GM12878 (cell line): ENCODE measurements around the gene C16orf92. TPM values are rescaled to one million over a fixed set of nuclear protein-coding genes. Genes with fewer than 3 reads are reported as not detected.

Experiments used
- BHLHE40 ChIP-seq, 2 experiments: fragments of 450-650 bp in 1 of 2; IDR thresholded peaks; 2 replicates each; pipeline ENCODE4 v1.6.1; 2011 to 2017; ENCODE audit warnings: low read depth in 2 of 2, borderline replicate concordance in 1 of 2, improper control_type of control experiment in 1 of 2, low read length in 1 of 2, mild to moderate bottlenecking in 1 of 2
- DPF2 ChIP-seq: fragments of 450-650 bp; IDR thresholded peaks from 2 replicates; pipeline ENCODE4 v1.6.1; 2017; ENCODE audit warnings: mild to moderate bottlenecking
- E4F1 ChIP-seq: fragments of 450-650 bp; IDR thresholded peaks from 2 replicates; pipeline ENCODE4 v1.6.1; 2018; ENCODE audit warnings: borderline replicate concordance, mild to moderate bottlenecking; ENCODE audit not compliant: partially characterized antibody
- EGR1 ChIP-seq, 2 experiments: IDR thresholded peaks; 1 replicate in 1 of 2; 2 replicates in 1 of 2; pipeline ENCODE4 v1.6.1; 2011 to 2012; ENCODE audit warnings: low read depth in 2 of 2, low read length in 2 of 2, borderline replicate concordance in 1 of 2, mild to moderate bottlenecking in 1 of 2, moderate library complexity in 1 of 2
- EP300 ChIP-seq, 2 experiments: fragments of 150-350 bp in 1 of 2; IDR thresholded peaks; 2 replicates each; pipeline ENCODE4 v1.6.1; 2011 to 2012; ENCODE audit warnings: low read depth in 2 of 2, low read length in 2 of 2, borderline replicate concordance in 1 of 2, improper control_type of control experiment in 1 of 2, inconsistent platforms in 1 of 2; ENCODE audit not compliant: control insufficient read depth in 1 of 2
- IKZF1 ChIP-seq: fragments of 450-650 bp; conservative IDR thresholded peaks from 2 replicates; pipeline ENCODE4 v1.6.1; 2017; ENCODE audit warnings: antibody characterized with exemption, mild to moderate bottlenecking
- IRF3 ChIP-seq: fragments of 450-650 bp; IDR thresholded peaks from 2 replicates; pipeline ENCODE4 v1.6.1; 2014; ENCODE audit warnings: mild to moderate bottlenecking
- LARP7 ChIP-seq: fragments of 450-650 bp; IDR thresholded peaks from 2 replicates; pipeline ENCODE4 v1.6.1; 2017; ENCODE audit warnings: mild to moderate bottlenecking
- MEF2B ChIP-seq: fragments of 450-650 bp; IDR thresholded peaks from 2 replicates; pipeline ENCODE4 v1.6.1; 2018; ENCODE audit warnings: mild to moderate bottlenecking, moderate library complexity; ENCODE audit not compliant: partially characterized antibody, poor library complexity, severe bottlenecking
- NFYB ChIP-seq: IDR thresholded peaks from 2 replicates; pipeline ENCODE4 v1.6.1; 2011; ENCODE audit warnings: low read depth, mild to moderate bottlenecking, low read length, improper control_type of control experiment, moderate library complexity; ENCODE audit not compliant: insufficient read depth
- NKRF ChIP-seq: fragments of 450-650 bp; conservative IDR thresholded peaks from 2 replicates; pipeline ENCODE4 v1.6.1; 2017; ENCODE audit warnings: mild to moderate bottlenecking, moderate library complexity
- NR2C2 ChIP-seq: IDR thresholded peaks from 2 replicates; pipeline ENCODE4 v1.6.1; 2011; ENCODE audit warnings: borderline replicate concordance, low read depth; ENCODE audit not compliant: control insufficient read depth, insufficient read length
- PAX8 ChIP-seq: fragments of 450-650 bp; IDR thresholded peaks from 2 replicates; pipeline ENCODE4 v1.6.1; 2017; ENCODE audit warnings: mild to moderate bottlenecking, moderate library complexity
- POLR2AphosphoS5 ChIP-seq: IDR thresholded peaks from 2 replicates; pipeline ENCODE4 v1.6.1; 2011; ENCODE audit warnings: mild to moderate bottlenecking, low read length, inconsistent platforms
- RAD51 ChIP-seq: fragments of 450-650 bp; IDR thresholded peaks from 2 replicates; pipeline ENCODE4 v1.6.1; 2016; ENCODE audit warnings: moderate library complexity, mild to moderate bottlenecking, inconsistent platforms
- SIX5 ChIP-seq: IDR thresholded peaks from 2 replicates; pipeline ENCODE4 v1.6.1; 2011; ENCODE audit warnings: mild to moderate bottlenecking, low read depth, low read length, moderate library complexity; ENCODE audit not compliant: severe bottlenecking
- SP1 ChIP-seq: IDR thresholded peaks from one replicate; pipeline ENCODE4 v1.6.1; 2011; ENCODE audit warnings: low read depth, low read length
- SREBF2 ChIP-seq: IDR thresholded peaks from 2 replicates; pipeline ENCODE4 v1.6.1; 2012; ENCODE audit warnings: mild to moderate bottlenecking, low read length
- TARDBP ChIP-seq: IDR thresholded peaks from 2 replicates; pipeline ENCODE4 v1.6.1; 2016; ENCODE audit warnings: borderline replicate concordance
- TBL1XR1 ChIP-seq: IDR thresholded peaks from 2 replicates; pipeline ENCODE4 v1.6.1; 2012; ENCODE audit warnings: low read depth, low read length, improper control_type of control experiment
- TCF12 ChIP-seq: IDR thresholded peaks from 2 replicates; pipeline ENCODE4 v1.6.1; 2011; ENCODE audit warnings: low read depth, mild to moderate bottlenecking, low read length
- ZNF274 ChIP-seq: IDR thresholded peaks from one replicate; pipeline ENCODE4 v1.8.0; 2011; ENCODE audit not compliant: insufficient read length, insufficient read depth
- polyA plus RNA-seq, 11 experiments: library from polyadenylated mRNA; depleted of rRNA in 4 of 11; unstranded in 6 of 11; stranded (reverse) in 5 of 11; fragments of >200 nt; fragmentation: Nextera tagmentation in 4 of 11; fragmentation: Illumina TruSeq in 1 of 11; extraction: Ambion mirVana in 4 of 11; extraction: Trizol in 1 of 11; gene quantifications; 1 replicate in 1 of 11; 2 replicates in 10 of 11; pipeline versions ENCODE4 v1.2.1 to v1.2.3, GENCODE V29; 2011 to 2016; ENCODE audit warnings: inconsistent platforms in 2 of 11, missing spikeins in 2 of 11, low read depth in 1 of 11
- total RNA-seq, 4 experiments: library from RNA; depleted of rRNA in 3 of 4; stranded (reverse); fragments of >200 nt in 3 of 4; fragmentation: Illumina TruSeq in 1 of 4; extraction: Trizol in 1 of 4; gene quantifications; 2 replicates each; pipeline versions ENCODE4 v1.2.1 to v1.2.3, GENCODE V29; 2013 to 2021
- TF ChIP-seq, protein P1 (sequence below): IDR thresholded peaks from 2 replicates; pipeline ENCODE4 v1.6.1; 2011; ENCODE audit warnings: low read depth, mild to moderate bottlenecking, low read length, moderate library complexity, borderline replicate concordance; ENCODE audit errors: extremely low read depth

C16orf92 gene
- total and polyA plus RNA-seq, 10 of the 15 experiments (the other 5 are each of a cell fraction or from before 2014, with no cell fraction given): not detected

DNA sequence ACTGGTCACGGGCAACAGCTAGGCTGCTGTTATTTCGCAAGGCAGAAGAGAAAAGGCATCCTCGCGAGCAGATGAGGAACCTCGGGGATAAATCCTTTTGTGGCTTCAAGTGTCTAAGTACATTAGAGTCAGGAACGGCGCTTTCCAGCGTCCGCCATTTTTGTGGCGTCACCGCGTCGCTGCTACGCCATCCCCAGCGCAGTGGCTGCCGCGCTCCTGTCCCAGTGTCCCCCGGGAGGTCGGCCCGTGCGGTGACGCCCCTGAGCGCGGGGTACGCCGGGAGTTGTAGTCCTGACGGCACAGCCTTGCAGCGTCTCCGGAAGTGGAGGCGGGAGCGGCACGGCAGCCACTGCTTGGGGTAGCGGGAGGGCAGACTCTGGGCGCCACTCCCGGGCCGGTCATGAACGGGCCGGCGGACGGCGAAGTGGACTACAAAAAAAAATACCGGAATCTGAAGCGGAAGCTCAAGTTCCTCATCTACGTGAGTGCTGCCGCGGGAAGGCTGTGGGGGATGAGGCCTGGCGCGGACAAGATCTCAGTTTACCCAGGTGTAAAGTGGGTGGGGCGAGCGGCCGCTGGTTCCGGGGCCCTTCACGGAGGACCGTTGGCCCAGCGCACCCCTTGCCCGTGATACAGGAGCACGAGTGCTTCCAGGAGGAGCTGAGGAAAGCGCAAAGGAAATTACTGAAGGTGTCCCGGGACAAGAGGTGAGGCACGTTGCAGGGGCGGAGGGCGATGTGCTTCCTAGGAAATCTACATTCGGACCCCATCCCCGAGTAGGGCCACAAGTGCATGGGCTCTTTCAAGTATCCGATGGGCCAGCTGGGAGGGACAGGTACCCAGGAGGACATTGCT, 26.9 kb upstream of the C16orf92 start, which contains the start of gene INO80E (continued):
- no peak for TF ChIP-seq IRF3
- peak; percentile 11; the same call in 1 of the 2 replicates for TF ChIP-seq TCF12
- peak; percentile 89; the same call in 1 of the 2 replicates for TF ChIP-seq TARDBP
- peak; percentile 89 for TF ChIP-seq IKZF1
- TF ChIP-seq E4F1: peak; percentile 14
- 0 out of 2 replicates have a peak, but pooled peaks have one; percentile 12 for TF ChIP-seq LARP7
- peak; percentile 20; the same call in 1 of the 2 replicates for TF ChIP-seq NKRF
- 0 out of 2 replicates have a peak, but pooled peaks have one; percentile 41 for TF ChIP-seq NFYB
- peak; percentile 94 for TF ChIP-seq MEF2B
- TF ChIP-seq NR2C2: no peak
- TF ChIP-seq RAD51: peak; percentile 73
- no peak for TF ChIP-seq ZNF274
- peak; percentile 36 for TF ChIP-seq SP1
- no peak; the same call in none of the 2 replicates for TF ChIP-seq TBL1XR1
- TF ChIP-seq BHLHE40 (IDR thresholded peaks at IDR 0.05; ENCODE audit: borderline replicate concordance in 1 of 2, low read depth in 2 of 2, low read length in 1 of 2): peak; percentile 90 to 97
- peak; percentile 86 for TF ChIP-seq SIX5
- 0 out of 4 replicates have a peak, but pooled peaks of 1 of the 2 experiments have one; percentile 6 for TF ChIP-seq EP300 (IDR thresholded peaks at IDR 0.05; ENCODE audit: borderline replicate concordance in 1 of 2, control insufficient read depth in 1 of 2, low read depth in 2 of 2, low read length in 2 of 2)
- TF ChIP-seq, protein P1, sequence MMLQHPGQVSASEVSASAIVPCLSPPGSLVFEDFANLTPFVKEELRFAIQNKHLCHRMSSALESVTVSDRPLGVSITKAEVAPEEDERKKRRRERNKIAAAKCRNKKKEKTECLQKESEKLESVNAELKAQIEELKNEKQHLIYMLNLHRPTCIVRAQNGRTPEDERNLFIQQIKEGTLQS: 0 out of 2 replicates have a peak, but pooled peaks have one; percentile 4
- 0 out of 2 replicates have a peak, but pooled peaks have one; percentile 19 for TF ChIP-seq DPF2
- TF ChIP-seq EGR1 (IDR thresholded peaks at IDR 0.05; ENCODE audit: borderline replicate concordance in 1 of 2, low read depth in 2 of 2, low read length in 2 of 2): peak; percentile 80 to 83
- TF ChIP-seq PAX8: 0 out of 2 replicates have a peak, but pooled peaks have one; percentile 77
- TF ChIP-seq SREBF2: no peak
- TF ChIP-seq POLR2AphosphoS5: peak; percentile 59; the same call in 1 of the 2 replicates
